NCI-H1694 treated with DMSO at 0.1 percent for 48 hours (cell line): ENCODE measurements around the gene TXLNG.

Experiments
- DNase-seq: peaks from one replicate; lab custom pipeline; 2025; lab: John Stamatoyannopoulos, UW

The TXLNG gene

DNA sequence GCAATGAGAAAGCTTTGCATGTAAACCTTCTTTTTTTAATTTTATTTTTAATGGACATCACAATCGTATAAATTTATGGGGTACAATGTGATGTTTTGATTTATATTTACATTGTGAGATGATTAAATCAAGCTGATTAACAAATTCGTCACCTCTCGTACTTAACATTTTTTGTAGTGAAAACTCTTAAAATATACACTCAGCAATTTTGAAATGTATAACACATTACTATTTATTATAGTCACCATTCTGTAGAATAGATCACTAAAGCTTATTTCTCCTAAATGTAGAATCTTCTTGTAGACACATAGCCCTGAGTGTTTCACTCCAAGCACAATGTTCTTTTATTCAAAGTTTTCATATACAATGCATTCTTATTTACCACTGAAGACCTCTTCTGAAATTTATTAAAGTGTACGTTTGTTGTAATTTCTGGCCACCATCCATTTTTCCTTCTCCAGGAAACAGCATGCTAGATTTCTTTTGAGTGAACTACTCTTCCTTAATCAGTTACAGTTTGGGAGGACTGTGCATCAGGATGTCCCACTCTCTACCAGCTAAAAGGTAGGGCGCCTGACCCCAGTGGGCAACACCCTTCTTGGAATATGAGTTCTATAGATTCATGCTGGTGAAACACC lies 88.3 kb downstream of the TXLNG start:
- no peak for DNase-seq

DNA sequence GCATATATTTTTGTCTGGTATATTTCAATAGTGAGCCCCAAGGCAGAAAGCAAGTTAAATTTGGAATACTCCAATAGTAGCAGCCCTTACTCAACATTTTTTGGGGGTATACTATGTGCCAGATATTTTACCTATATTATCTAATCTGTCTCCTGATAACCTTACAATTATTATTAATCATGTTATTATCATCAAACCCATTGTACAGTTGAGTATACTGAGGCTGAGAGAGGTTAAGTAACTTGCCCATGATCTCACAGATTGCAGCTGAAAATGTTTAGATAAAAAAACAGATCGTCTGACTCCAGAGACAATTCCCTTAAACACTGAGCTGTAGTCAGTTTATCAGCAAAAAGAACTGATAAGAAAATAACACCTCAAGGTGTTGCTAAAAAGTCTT lies 90.4 kb downstream of the TXLNG start:
- DNase-seq = no peak

DNA sequence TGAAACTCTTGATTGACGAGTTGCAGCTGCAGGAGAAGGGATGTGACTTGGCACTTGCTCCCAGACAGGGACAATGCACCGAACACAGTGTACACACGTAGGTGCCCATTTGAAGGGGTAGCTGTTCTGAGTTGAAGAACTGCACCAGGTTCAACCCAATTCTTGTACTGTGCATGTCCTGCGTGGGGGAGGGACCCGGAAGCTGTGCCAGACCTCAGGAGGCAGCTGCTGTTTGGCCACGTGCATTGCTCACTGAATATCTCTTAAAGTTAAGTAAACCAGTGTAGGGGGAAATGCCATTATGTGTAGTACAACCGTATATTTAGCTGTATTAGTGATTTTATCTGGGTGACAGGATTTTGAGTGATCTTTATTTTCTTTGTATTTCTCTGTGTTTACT lies 95.9 kb downstream of the TXLNG start:
- peak; percentile 2 for DNase-seq

DNA sequence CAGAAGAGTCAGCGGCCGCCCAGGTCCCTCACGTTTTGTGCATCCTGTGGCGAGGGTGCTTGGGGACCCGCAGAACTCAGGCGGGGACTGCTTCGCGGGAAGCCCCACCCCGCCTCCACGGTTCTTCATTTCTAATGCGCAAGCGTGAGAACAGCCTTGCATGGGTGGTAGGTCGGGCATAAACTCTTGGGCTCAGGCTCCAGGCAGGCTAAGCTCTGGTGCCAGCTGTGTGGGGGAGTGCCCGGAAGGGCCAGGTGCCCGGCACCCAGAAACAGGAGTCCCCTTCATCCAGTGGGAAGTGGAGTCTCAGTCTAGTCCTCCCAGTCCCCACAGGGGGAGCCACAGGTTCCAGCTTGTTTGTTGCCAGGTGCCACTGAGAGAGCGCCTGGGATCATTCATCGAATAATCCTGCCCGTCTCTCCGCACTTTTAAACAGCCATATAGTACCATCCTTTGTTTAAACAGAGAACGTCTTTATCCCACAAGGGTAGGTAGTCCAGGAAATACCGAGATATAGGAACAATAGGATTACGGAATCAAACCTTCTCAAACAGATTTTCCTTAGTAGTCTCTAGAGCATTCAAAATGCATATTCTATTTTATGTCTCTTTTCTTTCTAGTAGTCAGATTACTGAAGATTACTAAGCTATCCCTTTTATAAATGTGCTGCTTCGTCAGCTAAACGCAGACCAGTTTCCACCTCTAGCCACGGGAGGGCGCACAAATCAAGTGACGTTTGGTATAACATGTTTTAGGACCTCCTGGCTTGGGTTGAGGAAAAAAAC lies 96.6 kb downstream of the TXLNG start:
- peak; percentile 55 for DNase-seq

DNA sequence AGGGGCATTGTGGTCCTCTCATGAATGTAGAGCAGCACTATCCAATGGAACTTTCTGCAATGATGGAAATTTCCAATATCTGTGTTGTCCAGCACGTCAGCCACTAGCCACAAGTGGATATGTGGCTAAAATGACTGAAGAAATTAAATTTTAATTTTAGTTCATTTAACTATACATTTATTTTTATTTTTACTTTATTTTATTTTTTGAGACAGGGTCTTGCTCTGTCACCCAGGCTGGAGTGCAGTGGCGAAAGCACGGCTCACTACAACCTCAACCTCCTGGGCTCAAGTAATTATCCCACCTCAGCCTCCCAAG lies 97.2 kb downstream of the TXLNG start:
- no peak for DNase-seq

DNA sequence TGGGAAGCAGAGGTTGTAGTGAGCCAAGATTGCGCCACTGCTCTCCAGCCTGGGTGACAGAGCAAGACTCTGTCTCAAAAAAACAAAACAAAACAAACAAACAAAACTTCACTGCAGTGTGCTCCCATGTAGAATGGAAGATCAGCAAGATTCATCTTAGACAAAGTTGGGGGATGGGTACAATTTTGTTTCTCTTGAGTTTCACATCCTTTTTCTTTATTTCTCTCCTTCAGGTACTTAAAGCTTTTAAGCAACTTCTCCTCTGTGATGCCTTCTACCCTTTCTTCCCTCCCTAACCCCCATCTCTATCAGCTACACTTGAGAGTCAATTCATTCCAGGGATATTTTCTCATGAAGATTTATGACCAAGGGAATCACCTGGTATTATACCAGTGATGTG lies 99.4 kb downstream of the TXLNG start:
- DNase-seq = no peak

DNA sequence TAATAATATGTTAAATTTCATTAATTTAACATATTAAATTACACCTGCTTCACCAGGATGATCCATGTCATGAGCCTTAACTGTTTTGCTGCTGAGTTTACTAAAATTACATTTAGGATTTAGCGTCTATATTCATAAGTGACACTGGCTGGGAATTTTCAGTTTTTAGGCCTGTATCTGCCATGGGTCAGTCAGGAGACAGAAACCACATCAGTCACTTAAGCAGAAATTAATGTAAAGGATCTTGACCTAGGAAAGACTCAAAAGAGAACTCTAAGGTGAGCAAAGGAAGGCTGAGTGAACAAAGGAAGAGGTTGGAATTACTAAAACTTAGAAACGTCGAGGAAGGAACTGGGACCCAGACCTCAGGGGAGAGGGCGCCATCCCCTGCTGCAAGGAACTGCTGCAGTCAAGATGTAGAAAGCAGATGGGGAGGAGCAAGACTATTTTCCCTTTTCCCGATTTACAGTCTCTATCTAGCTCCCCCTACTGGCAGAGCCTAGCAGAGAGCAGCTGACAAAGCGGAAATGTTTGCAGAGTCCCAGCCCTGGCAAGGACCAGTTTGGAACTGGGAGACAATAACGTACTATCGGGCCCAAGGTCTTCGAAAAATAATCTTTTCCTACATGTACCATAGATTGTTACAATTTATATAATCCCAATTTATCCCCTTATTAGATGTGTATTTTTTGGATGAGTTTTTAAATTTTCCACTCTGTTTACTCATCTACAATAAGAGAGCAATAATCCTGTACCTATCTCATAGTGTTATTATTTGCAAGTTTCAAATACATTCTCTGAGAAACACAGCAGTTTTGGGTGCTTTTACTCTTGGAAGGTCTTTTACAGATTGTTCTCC lies 106.5 kb downstream of the TXLNG start:
- DNase-seq = peak; percentile 47
